CD4-positive, alpha-beta T cell (primary cell): ENCODE measurements around the gene PJVK. TPM values are rescaled to one million over a fixed set of nuclear protein-coding genes. Genes with fewer than 3 reads are reported as not detected.

ENCODE experiments used
- ATAC-seq: fragments of 200-7000 bp; cut with Tn5 transposase; one replicate; pipeline ENCODE4 v1.10.0; 2022; ENCODE audit warnings: mild to moderate bottlenecking; ENCODE audit not compliant: poor library complexity
- CTCF ChIA-PET: fragments of 350-600 bp; sonication (Branson Sonifier 250); formaldehyde crosslinking; loops from one replicate; lab custom pipeline; 2021; ENCODE audit warnings: antibody characterized with exemption, inconsistent platforms; lab: Charles Lee
- POLR2A ChIA-PET: fragments of 350-600 bp; sonication (Branson Sonifier 250); formaldehyde crosslinking; loops from one replicate; lab custom pipeline; 2021; ENCODE audit warnings: antibody characterized with exemption, inconsistent platforms; lab: Charles Lee
- DNase-seq, 14 experiments: peaks; one replicate each; pipeline ENCODE4 v3.0.0-alpha.2; 2013 to 2020; ENCODE audit warnings: mixed read lengths in 2 of 14
- H3K27ac ChIP-seq, 2 donors: one replicate each; pipeline versions ENCODE4 v1.5.1 to v1.7.0; 2013; ENCODE audit warnings: low read length in 2 of 2, low read depth in 1 of 2, mild to moderate bottlenecking in 1 of 2
- H3K27me3 ChIP-seq, 2 experiments: 1 replicate in 1 of 2; 2 replicates in 1 of 2; pipeline versions ENCODE4 v1.6.1 to v1.7.0; 2013; ENCODE audit warnings: low read length in 2 of 2, control low read depth in 1 of 2, mild to moderate bottlenecking in 1 of 2, moderate library complexity in 1 of 2; ENCODE audit not compliant: insufficient read depth in 2 of 2, control insufficient read depth in 1 of 2
- H3K36me3 ChIP-seq: one replicate; pipeline ENCODE4 v1.6.1; 2013; ENCODE audit warnings: low read length, control low read depth; ENCODE audit not compliant: insufficient read depth
- H3K4me1 ChIP-seq: one replicate; pipeline ENCODE4 v1.6.1; 2013; ENCODE audit warnings: low read length, control low read depth; ENCODE audit not compliant: insufficient read depth
- H3K4me3 ChIP-seq: one replicate; pipeline ENCODE4 v1.5.1; 2013; ENCODE audit warnings: mild to moderate bottlenecking, low read length, moderate library complexity
- H3K9me3 ChIP-seq, 2 experiments: 1 replicate in 1 of 2; 2 replicates in 1 of 2; pipeline versions ENCODE4 v1.6.1 to v1.7.0; 2013; ENCODE audit warnings: low read length in 2 of 2, mild to moderate bottlenecking in 2 of 2, control low read depth in 1 of 2, moderate library complexity in 1 of 2; ENCODE audit not compliant: control insufficient read depth in 1 of 2, insufficient read depth in 1 of 2
- H3K27ac Mint-ChIP-seq: one replicate; pipeline ENCODE4 v1.8.0; 2020; ENCODE audit warnings: mixed read lengths
- H3K27me3 Mint-ChIP-seq: one replicate; pipeline ENCODE4 v1.8.0; 2021; ENCODE audit warnings: mixed read lengths
- H3K36me3 Mint-ChIP-seq: one replicate; pipeline ENCODE4 v1.8.0; 2021; ENCODE audit warnings: low read depth, mixed read lengths
- H3K4me1 Mint-ChIP-seq: one replicate; pipeline ENCODE4 v1.8.0; 2021; ENCODE audit warnings: low read depth, mixed read lengths
- H3K4me3 Mint-ChIP-seq: one replicate; pipeline ENCODE4 v1.8.0; 2020; ENCODE audit warnings: mild to moderate bottlenecking, mixed read lengths
- H3K9me3 Mint-ChIP-seq: one replicate; pipeline ENCODE4 v1.8.0; 2020; ENCODE audit warnings: mixed read lengths
- CTCF ChIP-seq: fragments of 200-600 bp; IDR thresholded peaks from one replicate; pipeline ENCODE4 v1.8.0; 2022; ENCODE audit warnings: antibody characterized with exemption, mild to moderate bottlenecking
- intact Hi-C, 2 experiments: fragments of 100-400 bp; cut with DNase I in 1 of 2; cut with micrococcal nuclease in 1 of 2; formaldehyde crosslinking; loops; one replicate each; pipeline versions ENCODE4 v1.15.1 to v1.9.0; 2023 to 2025; cut with DNase I, micrococcal nuclease
- total RNA-seq, 174 experiments: library from RNA in 2 of 174; stranded (reverse) in 2 of 174; gene quantifications; one replicate each; pipeline ENCODE4 v1.2.3 and lab custom pipeline; 2021 to 2026

PJVK gene
- total RNA-seq, 2 experiments from 2014 or later = 3.8 to 4.2 TPM

GRCh38 chr2:178478439-178479274 lies 27.5 kb downstream of the PJVK start, which contains the start of gene FKBP7:
Gene FKBP7 (minus strand): TSS chr2:178478600. CDS start chr2:178478499, 101 bp downstream.
- peaks cover 42% of the 10 kb centered on the region for H3K4me1 ChIP-seq
- ATAC-seq = peak; percentile 82
- H3K9me3 Mint-ChIP-seq = no peaks in the 10 kb centered on the region
- H3K27me3 Mint-ChIP-seq = no peaks in the 10 kb centered on the region
- H3K27me3 ChIP-seq = no peaks in the 10 kb centered on the region
- peak; percentile 74 to 95 (median 82) for DNase-seq
- intact Hi-C loops = loop anchor here in 1 of 2 experiments (2.0 kb wide), 2 partner anchors 28 to 44 kb away; partner anchors contain the start of genes PJVK and PRKRA
- ChIA-PET CTCF (interaction anchor here (1.5 to 2.3 kb wide), 2 partner anchors 28 to 38 kb away, joined by 3 to 10 read pairs; partner anchors contain the start of genes PJVK and PRKRA), POLR2A (interaction anchor here (0.7 to 3.2 kb wide), 3 partner anchors 20 to 28 kb away, joined by 3 to 38 read pairs (median 5); partner anchors contain the start of genes PJVK and PRKRA)
- H3K36me3 Mint-ChIP-seq = peaks cover 10% of the 10 kb centered on the region
- H3K27ac Mint-ChIP-seq = peak within 1 kb of the TSS; percentile 91
- H3K4me3 Mint-ChIP-seq = peak within 1 kb of the TSS; percentile 96
- H3K4me1 Mint-ChIP-seq = peaks cover 46% of the 10 kb centered on the region
- no peaks in the 10 kb centered on the region for H3K36me3 ChIP-seq
- peak within 1 kb of the TSS; percentile 76 to 83 for H3K27ac ChIP-seq
- peak within 1 kb of the TSS; percentile 66 for H3K4me3 ChIP-seq
- TF ChIP-seq CTCF = peak; percentile 81
- H3K9me3 ChIP-seq = no peaks in the 10 kb centered on the region

- Mint-ChIP-seq H3K4me3 (peak overlapping the region; percentile 96), H3K9me3 (no peaks in the 10 kb centered on the region), H3K4me1 (peaks cover 52% of the 10 kb centered on the region), H3K27ac (peak overlapping the region; percentile 91), H3K27me3 (no peaks in the 10 kb centered on the region), H3K36me3 (peaks cover 10% of the 10 kb centered on the region)
- peak overlapping the region; percentile 66 for H3K4me3 ChIP-seq
- no peak for TF ChIP-seq CTCF
- intact Hi-C loops = loop anchor here in 1 of 2 experiments (2.0 kb wide), 2 partner anchors 28 to 44 kb away; partner anchors contain the start of genes PJVK and PRKRA
- no peaks in the 10 kb centered on the region for H3K27me3 ChIP-seq
- DNase-seq (peak in 1 of 14 experiments; percentile 22), ATAC-seq (no peak)
- peak overlapping the region; percentile 76 to 83 for H3K27ac ChIP-seq
- CTCF ChIA-PET = interaction anchor here (1.5 to 2.3 kb wide), 2 partner anchors 28 to 37 kb away, joined by 3 to 10 read pairs; partner anchors contain the start of genes PJVK and PRKRA
- no peaks in the 10 kb centered on the region for H3K36me3 ChIP-seq
- POLR2A ChIA-PET = interaction anchor here (0.9 to 3.2 kb wide), 4 partner anchors 14 to 44 kb away, joined by 3 to 38 read pairs (median 4); partner anchors contain the start of genes PJVK and PRKRA
- H3K9me3 ChIP-seq = no peaks in the 10 kb centered on the region
- H3K4me1 ChIP-seq = peaks cover 44% of the 10 kb centered on the region
Observed at GRCh38 chr2:178479275-178479616, 28.1 kb downstream of the PJVK start.

GRCh38 chr2:178479758-178480226 lies 28.6 kb downstream of the PJVK start:
- Mint-ChIP-seq H3K27ac (peak overlapping the region; percentile 91), H3K4me3 (peak overlapping the region; percentile 96), H3K27me3 (no peaks in the 10 kb centered on the region), H3K4me1 (peaks cover 57% of the 10 kb centered on the region), H3K9me3 (no peaks in the 10 kb centered on the region), H3K36me3 (peaks cover 10% of the 10 kb centered on the region)
- no peak for DNase-seq
- intact Hi-C loops = loop anchor here (2.0 to 5.0 kb wide), 3 partner anchors 29 to 43 kb away; partner anchors contain the start of genes PJVK (in 1 of the 2) and PRKRA (in 1 of the 2)
- H3K27me3 ChIP-seq = no peaks in the 10 kb centered on the region
- ChIA-PET POLR2A (interaction anchor here (0.5 to 3.2 kb wide), 5 partner anchors 14 to 783 kb away, joined by 3 to 38 read pairs (median 3); partner anchors contain the start of genes PJVK and PRKRA), CTCF (interaction anchor here (1.5 to 2.3 kb wide), 2 partner anchors 29 to 37 kb away, joined by 3 to 10 read pairs; partner anchors contain the start of genes PJVK and PRKRA)
- H3K4me1 ChIP-seq = peaks cover 49% of the 10 kb centered on the region
- peak overlapping the region; percentile 74 for H3K4me3 ChIP-seq
- TF ChIP-seq CTCF = no peak
- H3K36me3 ChIP-seq = no peaks in the 10 kb centered on the region
- H3K9me3 ChIP-seq = no peaks in the 10 kb centered on the region
- ATAC-seq = no peak
- peak overlapping the region; percentile 43 to 74 for H3K27ac ChIP-seq
